ENCODE data around the gene MEG3.

GRCh38 chr14:100857233-100857922 is 31.5 kb downstream of the MEG3 start:
- TF ChIP-seq, protein P1, sequence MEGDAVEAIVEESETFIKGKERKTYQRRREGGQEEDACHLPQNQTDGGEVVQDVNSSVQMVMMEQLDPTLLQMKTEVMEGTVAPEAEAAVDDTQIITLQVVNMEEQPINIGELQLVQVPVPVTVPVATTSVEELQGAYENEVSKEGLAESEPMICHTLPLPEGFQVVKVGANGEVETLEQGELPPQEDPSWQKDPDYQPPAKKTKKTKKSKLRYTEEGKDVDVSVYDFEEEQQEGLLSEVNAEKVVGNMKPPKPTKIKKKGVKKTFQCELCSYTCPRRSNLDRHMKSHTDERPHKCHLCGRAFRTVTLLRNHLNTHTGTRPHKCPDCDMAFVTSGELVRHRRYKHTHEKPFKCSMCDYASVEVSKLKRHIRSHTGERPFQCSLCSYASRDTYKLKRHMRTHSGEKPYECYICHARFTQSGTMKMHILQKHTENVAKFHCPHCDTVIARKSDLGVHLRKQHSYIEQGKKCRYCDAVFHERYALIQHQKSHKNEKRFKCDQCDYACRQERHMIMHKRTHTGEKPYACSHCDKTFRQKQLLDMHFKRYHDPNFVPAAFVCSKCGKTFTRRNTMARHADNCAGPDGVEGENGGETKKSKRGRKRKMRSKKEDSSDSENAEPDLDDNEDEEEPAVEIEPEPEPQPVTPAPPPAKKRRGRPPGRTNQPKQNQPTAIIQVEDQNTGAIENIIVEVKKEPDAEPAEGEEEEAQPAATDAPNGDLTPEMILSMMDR (IDR thresholded peaks at IDR 0.05; ENCODE audit: insufficient read depth, low read length, poor library complexity, severe bottlenecking): no peak
- TF ChIP-seq EZH2phosphoT487 (conservative IDR thresholded peaks at IDR 0.05; ENCODE audit: low read length): no peak
